Stimulated activated CD8-positive, alpha-beta memory T cell treated with anti-CD3 and anti-CD28 coated beads, Interleukin-4, amount 100 ng/mL, for 1 hour (primary cell): ENCODE measurements around the gene SYNCRIP.
"Not testable (repeated sequence)": the region's sequence is repeated elsewhere in the genome, so short reads cannot be mapped to it uniquely, and the experiment has no call there.

Experiments used
- DNase-seq, 2 donors: peaks; one replicate each; pipeline ENCODE4 v3.0.0-alpha.2; 2020; ENCODE audit warnings: low read depth in 2 of 2, low spot score in 1 of 2

Gene SYNCRIP

GRCh38 chr6:85642774-85643536 is at the start of gene SYNCRIP:
Gene SYNCRIP, minus strand, starts transcription at chr6:85642886. Its CDS starts 1,447 bp downstream, at chr6:85641439.
- peak; percentile 89 to 96 for DNase-seq

GRCh38 chr6:85691478-85691877 is 48.8 kb upstream of the SYNCRIP start:
- DNase-seq = no peak

DNA sequence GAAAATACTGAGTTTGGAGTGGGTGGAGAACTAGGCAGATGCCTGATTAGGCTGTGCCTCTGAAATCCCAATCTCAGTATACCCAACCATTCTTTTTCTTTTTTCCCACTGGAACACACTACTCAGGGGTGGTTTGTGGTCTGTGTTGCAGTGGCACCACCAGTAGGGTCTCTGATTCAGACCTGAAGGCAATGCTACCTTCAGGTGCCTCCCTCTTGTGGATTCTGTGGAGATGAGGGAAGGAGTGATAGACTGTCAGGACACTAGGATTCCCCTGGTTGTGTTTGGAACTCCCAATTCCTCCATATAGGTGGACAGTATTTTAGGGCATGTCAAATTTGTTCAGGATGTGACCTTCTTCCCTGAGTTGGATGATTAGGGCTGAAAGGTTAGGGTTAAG is 47.4 kb upstream of the SYNCRIP start:
- no peak for DNase-seq

- no peak for DNase-seq
Observed at GRCh38 chr6:85685713-85686112, 43.0 kb upstream of the SYNCRIP start.

GRCh38 chr6:85684809-85685171 is 42.1 kb upstream of the SYNCRIP start:
- DNase-seq = no peak

GRCh38 chr6:85684133-85684808 is 41.6 kb upstream of the SYNCRIP start:
- DNase-seq = no peak

- DNase-seq = not testable (repeated sequence)
Observed at GRCh38 chr6:85681899-85682298, 39.2 kb upstream of the SYNCRIP start.

- no peak for DNase-seq
Observed at GRCh38 chr6:85680388-85680787, 37.7 kb upstream of the SYNCRIP start.

GRCh38 chr6:85679445-85680123 is 36.9 kb upstream of the SYNCRIP start:
- no peak for DNase-seq

- peak; percentile 95 to 96 for DNase-seq
Observed at GRCh38 chr6:85678602-85679444, 36.1 kb upstream of the SYNCRIP start.

- DNase-seq = no peak
Observed at GRCh38 chr6:85678026-85678601, 35.4 kb upstream of the SYNCRIP start.

DNA sequence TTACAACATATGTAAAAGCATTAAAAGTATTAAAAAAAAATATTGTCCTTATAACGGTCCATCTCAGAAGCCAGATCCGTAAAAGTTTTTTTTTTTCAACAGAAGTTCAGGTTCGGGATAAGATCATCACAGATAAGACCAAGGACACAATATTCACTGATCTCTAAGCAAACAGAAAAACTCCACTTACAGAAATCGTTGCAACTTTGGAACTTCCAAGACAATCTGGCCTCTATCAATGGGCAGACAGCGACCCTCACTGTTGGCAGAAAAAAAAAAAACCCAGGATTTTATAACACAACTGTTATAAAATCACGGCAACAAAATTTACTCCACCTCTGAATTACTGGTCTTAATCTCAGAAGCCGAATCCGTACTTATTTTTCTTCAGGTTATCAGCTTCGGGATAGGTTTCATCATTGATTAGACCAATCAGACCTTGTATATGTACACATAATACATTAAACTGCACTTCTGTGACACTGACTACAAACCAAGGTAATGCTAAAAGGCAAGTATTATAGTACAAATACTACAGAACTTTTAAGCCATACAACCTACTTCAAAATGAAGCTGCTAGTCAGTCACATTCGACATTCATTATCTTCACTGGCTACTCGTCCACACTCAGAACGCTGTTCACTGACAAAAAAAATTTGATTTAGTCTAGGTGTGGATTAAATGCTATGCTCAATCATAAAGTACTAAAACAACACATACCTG is 34.7 kb upstream of the SYNCRIP start:
- no peak for DNase-seq

DNA sequence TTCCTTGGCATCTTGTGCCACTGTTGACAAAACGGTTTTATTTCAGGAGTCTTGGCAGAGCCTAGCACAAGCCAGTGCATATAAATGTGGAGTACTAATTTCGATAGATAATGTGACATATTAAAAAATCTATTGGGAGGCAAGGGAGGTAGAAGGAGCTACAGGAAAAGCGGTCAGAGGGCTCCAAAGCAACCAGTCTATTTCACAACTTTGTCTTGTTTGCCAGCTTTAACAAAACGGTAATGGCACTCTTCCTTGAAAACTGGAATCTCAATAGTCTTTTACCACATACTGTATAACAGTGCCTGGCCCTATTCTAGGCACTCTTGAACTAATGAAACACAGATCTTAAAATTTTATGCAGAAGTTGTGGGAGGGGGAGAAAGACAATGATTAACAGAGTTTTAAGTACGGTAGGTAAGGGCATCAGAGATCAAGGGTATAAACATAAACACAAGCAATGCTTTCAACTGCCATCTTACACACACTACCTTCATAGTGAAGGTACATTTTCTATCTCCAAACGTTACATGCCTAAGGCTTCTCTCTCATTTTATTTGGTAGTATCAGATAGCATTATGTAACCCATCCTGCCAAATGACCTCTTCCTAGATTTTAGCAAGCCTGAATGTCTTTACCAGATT is 33.5 kb upstream of the SYNCRIP start:
- no peak for DNase-seq

- no peak for DNase-seq
Observed at GRCh38 chr6:85675030-85675819, 32.5 kb upstream of the SYNCRIP start.

DNA sequence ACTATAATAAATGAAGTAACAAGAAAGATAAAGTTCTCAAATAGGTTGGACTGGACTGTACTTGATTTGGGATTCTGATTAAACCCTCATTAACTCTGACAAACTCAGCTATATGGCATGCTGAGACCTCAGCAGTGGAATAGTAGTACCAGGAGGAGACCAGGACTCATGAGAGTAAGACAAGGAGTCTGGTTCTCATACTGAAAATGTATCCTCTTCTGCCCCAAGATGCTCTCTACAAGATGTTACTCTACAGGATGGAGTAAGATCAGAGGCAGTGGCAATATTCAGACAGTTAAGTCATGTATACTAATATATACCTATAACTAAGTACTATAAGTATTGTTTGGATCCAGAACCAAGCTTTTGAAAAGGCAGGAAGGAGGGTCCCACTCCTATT is 31.9 kb upstream of the SYNCRIP start:
- no peak for DNase-seq

GRCh38 chr6:85673198-85674139 is 30.8 kb upstream of the SYNCRIP start:
- no peak for DNase-seq

DNA sequence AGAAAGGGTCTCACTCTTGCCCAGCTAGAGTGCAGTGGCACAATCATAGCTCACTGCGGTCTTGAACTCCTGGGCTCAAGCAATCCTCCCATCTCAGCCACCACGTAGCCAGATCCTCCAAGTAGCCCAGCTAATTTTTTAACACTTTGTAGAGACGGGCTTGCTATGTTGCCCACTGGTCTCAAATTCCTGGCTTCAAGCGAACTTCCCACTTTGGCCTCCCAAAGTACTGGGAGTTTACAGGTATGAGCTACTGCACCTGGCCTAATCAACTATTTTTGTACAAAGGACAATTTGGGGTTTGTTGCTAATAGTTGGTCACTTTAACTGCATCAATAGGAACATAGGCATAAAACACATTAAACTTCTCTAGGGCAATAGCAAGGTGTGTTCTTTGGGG is 29.9 kb upstream of the SYNCRIP start:
- no peak for DNase-seq

GRCh38 chr6:85672050-85672449 is 29.4 kb upstream of the SYNCRIP start:
- DNase-seq = no peak
